Measurements from ENCODE around the gene CCDC170. TPM values are rescaled to one million over a fixed set of nuclear protein-coding genes. Genes with fewer than 3 reads are reported as not detected.

CCDC170 gene
- total RNA-seq, 1 experiment from 2014 or later: not detected

- intact Hi-C loops (cut with micrococcal nuclease): no loop called here
Observed at GRCh38 chr6:151635741-151636140, 141.9 kb downstream of the CCDC170 start.

GRCh38 chr6:151637814-151638213 is 144.0 kb downstream of the CCDC170 start:
- no peak overlapping the region for H3K4me2 ChIP-seq (ENCODE audit: low read length)
- DNase-seq (no peak), ATAC-seq (no peak)
- H3K27ac ChIP-seq (ENCODE audit: low read length): no peak overlapping the region
- no peaks in the 10 kb centered on the region for H3K27me3 ChIP-seq (ENCODE audit: low read length)
- H3K4me1 ChIP-seq (ENCODE audit: insufficient read depth, low read length): no peaks in the 10 kb centered on the region
- no peak overlapping the region for H3K9ac ChIP-seq (ENCODE audit: low read length)
- no peaks in the 10 kb centered on the region for H3K9me3 ChIP-seq (ENCODE audit: low read length)
- H4K20me1 ChIP-seq (ENCODE audit: low read length): no peaks in the 10 kb centered on the region
- no peaks in the 10 kb centered on the region for H3K36me3 ChIP-seq (ENCODE audit: low read depth, low read length)
- ChIA-PET CTCF (no interaction called here), POLR2A (ENCODE audit: unreplicated experiment) (no interaction called here)
- no peaks in the 10 kb centered on the region for H3K9me2 ChIP-seq (replicated peaks; ENCODE audit: low read length)
- BruUV-seq (replicated peaks): no TSS peak
- H3K79me2 ChIP-seq (ENCODE audit: low read length): no peaks in the 10 kb centered on the region
- intact Hi-C loops (cut with micrococcal nuclease): no loop called here
- no peak overlapping the region for H2AFZ ChIP-seq (ENCODE audit: low read length)
- no peak for TF ChIP-seq CTCF (conservative IDR thresholded peaks at IDR 0.05; ENCODE audit: low read depth, low read length)
- no peak for TF ChIP-seq EZH2 (IDR thresholded peaks at IDR 0.05; ENCODE audit: low read length, unreplicated experiment)
- no peak for TF ChIP-seq EZH2phosphoT487 (IDR thresholded peaks at IDR 0.05; ENCODE audit: borderline replicate concordance, low read length)
- H3F3A ChIP-seq (ENCODE audit: low read length, unreplicated experiment): no peaks in the 10 kb centered on the region
- H3K4me3 ChIP-seq (ENCODE audit: low read length): no peak overlapping the region

More at GRCh38 chr6:151635741-151636140, 141.9 kb downstream of the CCDC170 start:
- Histone ChIP-seq H3K4me3 (ENCODE audit: low read length) (no peak overlapping the region), H3K36me3 (ENCODE audit: low read depth, low read length) (no peaks in the 10 kb centered on the region), H3K79me2 (ENCODE audit: low read length) (no peaks in the 10 kb centered on the region), H3K27ac (ENCODE audit: low read length) (no peak overlapping the region), H3K9me2 (replicated peaks; ENCODE audit: low read length) (no peaks in the 10 kb centered on the region), H3K4me2 (ENCODE audit: low read length) (no peak overlapping the region), H2AFZ (ENCODE audit: low read length) (no peak overlapping the region), H3K4me1 (ENCODE audit: insufficient read depth, low read length) (no peaks in the 10 kb centered on the region), H3K9ac (ENCODE audit: low read length) (no peak overlapping the region), H3F3A (ENCODE audit: low read length, unreplicated experiment) (no peaks in the 10 kb centered on the region), H3K27me3 (ENCODE audit: low read length) (no peaks in the 10 kb centered on the region), H3K9me3 (ENCODE audit: low read length) (no peaks in the 10 kb centered on the region), H4K20me1 (ENCODE audit: low read length) (no peaks in the 10 kb centered on the region)
- BruUV-seq (replicated peaks): no TSS peak
- DNase-seq (no peak), ATAC-seq (no peak)
- ChIA-PET CTCF (no interaction called here), POLR2A (ENCODE audit: unreplicated experiment) (interaction anchor here (0.7 kb wide), 1 partner anchor 71 kb away, joined by 12 read pairs; no protein-coding TSS in a partner anchor)
- TF ChIP-seq CTCF (conservative IDR thresholded peaks at IDR 0.05; ENCODE audit: low read depth, low read length) (no peak), EZH2 (IDR thresholded peaks at IDR 0.05; ENCODE audit: low read length, unreplicated experiment) (no peak), EZH2phosphoT487 (IDR thresholded peaks at IDR 0.05; ENCODE audit: borderline replicate concordance, low read length) (no peak)

GRCh38 chr6:151639750-151640149 is 145.9 kb downstream of the CCDC170 start:
- Histone ChIP-seq H3K27me3 (ENCODE audit: low read length) (no peaks in the 10 kb centered on the region), H3K9ac (ENCODE audit: low read length) (no peak overlapping the region), H4K20me1 (ENCODE audit: low read length) (no peaks in the 10 kb centered on the region), H3K4me2 (ENCODE audit: low read length) (no peak overlapping the region), H3K36me3 (ENCODE audit: low read depth, low read length) (no peaks in the 10 kb centered on the region), H2AFZ (ENCODE audit: low read length) (no peak overlapping the region), H3F3A (ENCODE audit: low read length, unreplicated experiment) (no peaks in the 10 kb centered on the region), H3K79me2 (ENCODE audit: low read length) (no peaks in the 10 kb centered on the region), H3K9me3 (ENCODE audit: low read length) (no peaks in the 10 kb centered on the region), H3K27ac (ENCODE audit: low read length) (no peak overlapping the region), H3K9me2 (replicated peaks; ENCODE audit: low read length) (no peaks in the 10 kb centered on the region), H3K4me3 (ENCODE audit: low read length) (no peak overlapping the region), H3K4me1 (ENCODE audit: insufficient read depth, low read length) (no peaks in the 10 kb centered on the region)
- TF ChIP-seq EZH2phosphoT487 (IDR thresholded peaks at IDR 0.05; ENCODE audit: borderline replicate concordance, low read length) (no peak), CTCF (conservative IDR thresholded peaks at IDR 0.05; ENCODE audit: low read depth, low read length) (no peak), EZH2 (IDR thresholded peaks at IDR 0.05; ENCODE audit: low read length, unreplicated experiment) (no peak)
- POLR2A ChIA-PET (ENCODE audit: unreplicated experiment): interaction anchor here (0.6 kb wide), 1 partner anchor 155 kb away, joined by 4 read pairs; no protein-coding TSS in a partner anchor
- intact Hi-C loops (cut with micrococcal nuclease): no loop called here
- no peak for ATAC-seq
- DNase-seq: no peak
- no TSS peak for BruUV-seq (replicated peaks)
- CTCF ChIA-PET: no interaction called here
